GM18498 (cell line): ENCODE data around the gene TNS2.

ENCODE experiments used
- ATAC-seq: cut with Tn5 transposase; IDR thresholded peaks from one replicate; pipeline ENCODE4 v1.9.1; 2021; ENCODE audit warnings: mild to moderate bottlenecking, moderate library complexity; ENCODE audit not compliant: unreplicated experiment

TNS2 gene

DNA sequence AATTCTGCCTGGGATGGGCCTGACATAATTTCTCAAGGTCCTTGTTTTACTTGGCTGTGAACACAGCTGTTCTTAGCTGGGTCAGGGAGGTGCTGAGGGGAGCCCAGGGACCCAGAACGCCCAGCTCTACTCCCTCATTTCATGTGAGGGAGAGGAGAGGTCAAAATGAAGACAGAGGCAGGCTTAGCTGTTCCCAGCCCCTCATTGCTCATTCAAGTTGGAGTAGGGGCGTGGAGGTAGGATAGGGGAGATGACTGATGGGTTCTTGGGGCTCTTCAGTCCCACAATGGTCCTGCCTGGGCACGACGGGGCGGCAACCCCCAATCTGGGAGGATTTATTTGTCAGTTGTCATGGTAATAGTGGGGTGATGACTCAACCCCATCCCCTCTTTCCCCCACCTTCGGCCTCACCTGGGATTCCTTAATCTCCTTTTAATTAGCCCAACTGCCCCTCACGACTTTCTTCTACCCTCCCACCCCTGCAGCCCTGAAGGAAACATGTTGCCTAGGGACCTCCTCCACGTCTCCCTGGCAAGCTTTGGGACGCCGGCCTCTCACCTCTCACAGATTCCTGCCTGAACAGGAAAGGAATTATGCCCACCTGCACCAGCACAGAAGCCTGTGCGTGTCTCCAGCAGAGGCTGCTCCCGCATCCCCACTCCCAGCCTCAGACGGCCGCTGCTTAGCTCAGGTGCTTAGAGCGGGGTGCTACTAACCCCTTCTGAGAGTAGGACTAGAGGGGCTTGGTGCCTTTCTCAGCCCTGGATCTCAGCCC, 19.1 kb downstream of the TNS2 start:
- ATAC-seq, result no peak

DNA sequence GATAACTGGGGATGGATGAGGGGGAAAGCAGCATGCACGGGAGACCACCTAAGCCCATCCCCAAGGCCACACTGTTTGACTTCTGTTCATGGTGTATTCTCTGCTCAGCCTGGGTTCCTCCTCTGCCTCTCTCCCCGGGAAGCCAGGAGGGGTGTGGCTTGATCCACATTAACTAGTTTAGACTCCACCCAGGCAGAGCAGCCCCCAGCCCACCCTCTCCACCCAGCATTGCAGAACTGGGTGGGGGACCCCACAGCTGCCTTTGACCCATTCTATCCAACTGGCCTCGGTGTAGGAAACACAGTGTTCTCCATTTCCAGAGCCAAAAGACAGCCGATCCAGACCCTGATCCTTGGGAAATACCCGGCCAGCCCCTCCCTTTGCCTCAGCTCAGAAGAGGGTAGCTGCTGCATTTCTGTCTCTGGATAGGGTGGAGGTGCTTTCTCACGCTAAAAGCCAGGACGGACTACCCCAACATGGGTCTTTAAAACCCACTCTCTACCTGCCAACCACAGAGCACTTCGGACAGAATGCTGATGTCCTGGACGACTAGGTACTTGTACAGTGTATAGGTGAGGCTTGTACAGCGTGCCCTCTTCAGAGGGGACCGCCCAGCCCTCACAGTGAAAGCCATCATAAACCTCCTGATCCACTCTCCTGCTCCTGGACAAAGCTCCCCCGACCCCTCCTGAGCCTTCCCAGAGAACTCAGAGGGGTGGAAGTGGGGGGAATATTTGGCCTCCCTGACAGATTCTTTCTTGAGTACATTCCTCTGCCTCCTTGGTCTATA, 20.0 kb downstream of the TNS2 start:
- no peak for ATAC-seq

DNA sequence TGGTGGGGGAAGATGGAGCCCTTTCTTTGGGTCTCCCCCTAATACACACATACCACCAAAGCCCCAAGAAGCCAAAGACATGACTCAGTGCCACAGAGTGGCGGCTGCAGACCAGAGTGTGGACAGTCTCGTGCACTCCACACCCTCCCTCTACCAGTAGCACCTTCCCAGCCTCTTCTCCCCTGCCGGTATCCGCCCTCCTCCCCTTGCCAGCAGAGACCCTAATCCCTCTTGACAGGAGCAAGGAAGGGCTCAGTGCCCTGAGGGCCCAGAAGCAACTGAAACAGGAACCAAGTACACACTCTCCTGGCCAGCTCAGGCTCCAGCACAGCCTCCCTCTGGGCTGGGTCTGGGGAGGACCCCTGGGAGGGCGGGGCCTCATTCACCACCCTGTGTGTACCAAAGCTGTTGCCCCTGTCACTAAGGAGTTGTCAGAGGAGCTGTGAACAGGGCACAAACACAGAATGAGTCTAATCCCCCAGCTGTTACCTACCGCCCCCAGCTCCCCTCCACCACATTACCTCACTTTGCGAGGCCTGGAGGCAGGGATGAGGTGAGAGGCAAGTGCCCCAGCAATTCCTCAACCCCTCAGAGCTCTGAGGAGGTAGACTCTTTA, 21.1 kb downstream of the TNS2 start:
- ATAC-seq, result no peak

DNA sequence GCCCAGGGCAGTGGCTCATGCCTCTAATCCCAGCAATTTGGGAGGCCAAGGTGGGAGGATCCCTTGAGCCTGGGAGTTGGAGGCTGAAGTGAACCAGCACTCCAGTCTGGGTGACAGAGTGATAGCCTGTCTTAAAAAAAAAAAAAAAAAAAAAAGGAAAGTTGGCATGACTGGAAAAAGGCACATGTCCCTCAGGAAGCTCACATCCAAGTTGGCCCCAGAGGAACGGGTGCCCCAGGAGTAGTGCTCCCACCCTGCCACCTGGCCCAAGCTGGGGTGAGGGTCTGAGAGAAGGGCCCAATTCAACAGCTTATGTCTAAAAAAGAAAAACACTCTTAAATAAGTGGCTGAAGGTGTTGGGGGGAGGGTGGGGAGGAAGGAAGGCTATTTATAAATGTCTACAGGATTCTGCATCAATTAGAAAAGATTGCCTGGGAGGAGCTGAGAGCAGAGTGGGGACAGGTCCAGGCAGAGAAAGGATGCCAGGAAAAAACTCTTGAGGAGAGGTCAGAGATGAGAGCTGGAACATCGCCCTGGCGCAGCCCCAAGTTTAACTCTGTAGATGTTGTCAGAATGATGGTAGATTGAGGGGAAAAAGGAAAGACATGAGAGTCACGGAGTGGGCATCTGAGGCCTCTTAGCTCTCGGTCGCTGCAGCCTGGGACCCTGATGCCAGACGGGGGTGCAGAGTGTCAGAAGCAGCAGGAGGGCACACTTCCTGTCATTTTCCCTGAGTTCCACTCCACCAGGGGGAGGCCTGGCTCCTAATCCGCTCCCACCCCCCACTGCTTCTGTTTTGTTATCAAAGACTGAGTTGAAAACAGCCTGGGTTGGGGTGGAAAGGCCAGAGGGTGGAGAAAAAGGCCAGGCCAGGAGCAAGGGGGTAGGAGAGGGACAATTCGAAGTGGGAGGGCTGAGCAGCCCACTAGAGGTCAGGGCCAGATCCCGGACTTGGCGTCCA, 22.0 kb downstream of the TNS2 start:
- ATAC-seq, result no peak

DNA sequence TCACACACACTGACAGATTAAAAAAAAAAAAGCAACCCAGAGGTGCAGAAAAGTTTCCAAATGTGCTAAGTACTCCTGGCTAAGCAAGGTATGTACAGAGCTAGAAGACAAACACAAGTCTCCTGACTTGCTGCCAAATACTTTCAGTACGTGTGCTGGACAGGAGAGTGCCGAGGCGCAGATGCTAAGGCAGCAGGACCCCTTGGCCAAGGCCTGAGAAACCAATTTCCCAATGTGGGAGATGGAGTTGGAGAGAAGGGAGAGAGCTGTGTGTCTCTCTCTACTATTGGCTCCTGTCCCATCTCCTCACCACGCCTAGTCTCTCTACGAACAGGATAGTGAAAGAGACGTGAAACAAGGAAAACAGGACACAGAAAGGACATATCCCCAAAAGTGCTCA, 24.0 kb downstream of the TNS2 start:
- no peak for ATAC-seq

DNA sequence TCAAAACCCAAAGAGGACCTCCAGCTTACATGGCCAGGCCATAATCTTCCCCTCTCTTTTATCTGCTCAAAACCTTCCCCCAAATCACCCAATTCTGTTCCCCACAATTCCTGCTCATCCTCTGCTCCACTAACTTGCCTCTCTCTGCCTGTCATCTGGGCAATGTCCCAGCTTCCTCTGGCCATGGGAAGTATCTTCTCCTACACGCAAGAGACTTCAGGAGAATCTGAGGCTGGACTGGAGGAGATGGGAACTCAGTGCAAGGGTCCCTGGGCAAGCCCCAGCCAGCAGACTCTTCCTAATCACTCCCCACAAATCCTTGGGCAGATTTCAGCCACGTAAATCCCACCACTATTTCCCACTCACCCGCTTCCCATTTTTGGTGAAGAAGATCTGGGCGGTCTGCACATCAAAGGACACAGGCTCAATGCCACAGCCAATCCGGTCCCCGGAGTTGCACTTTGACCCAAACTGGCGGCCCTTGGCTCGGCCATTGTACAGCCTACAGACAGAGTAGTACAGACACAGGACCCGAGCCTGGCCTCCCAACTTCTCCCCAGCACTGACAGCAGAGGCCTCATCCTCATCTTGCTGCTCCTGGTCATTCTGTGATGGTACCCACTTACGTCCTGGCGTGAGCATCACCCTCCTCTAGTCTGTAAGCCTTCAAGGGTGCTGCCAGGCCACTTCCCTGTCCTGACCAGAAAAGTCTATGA, 24.6 kb downstream of the TNS2 start:
- no peak for ATAC-seq

DNA sequence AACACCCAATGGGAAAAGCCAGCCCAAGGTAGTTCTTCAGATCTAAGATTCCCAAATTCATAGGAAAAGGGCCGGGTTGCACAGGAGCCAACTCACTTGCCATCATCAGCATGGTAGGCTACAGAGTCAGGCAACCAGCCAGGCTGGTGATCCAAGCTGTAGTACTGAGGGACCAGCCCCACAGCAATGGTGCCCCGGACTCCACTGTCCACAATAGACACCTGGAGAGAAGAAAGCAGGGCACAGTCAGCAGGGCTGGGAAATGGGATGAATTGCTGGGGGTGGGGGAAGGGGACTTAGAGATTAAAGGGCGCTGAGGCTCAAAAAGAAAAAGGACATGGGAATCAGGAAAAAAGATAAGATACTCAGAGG, 25.1 kb downstream of the TNS2 start:
- no peak for ATAC-seq

DNA sequence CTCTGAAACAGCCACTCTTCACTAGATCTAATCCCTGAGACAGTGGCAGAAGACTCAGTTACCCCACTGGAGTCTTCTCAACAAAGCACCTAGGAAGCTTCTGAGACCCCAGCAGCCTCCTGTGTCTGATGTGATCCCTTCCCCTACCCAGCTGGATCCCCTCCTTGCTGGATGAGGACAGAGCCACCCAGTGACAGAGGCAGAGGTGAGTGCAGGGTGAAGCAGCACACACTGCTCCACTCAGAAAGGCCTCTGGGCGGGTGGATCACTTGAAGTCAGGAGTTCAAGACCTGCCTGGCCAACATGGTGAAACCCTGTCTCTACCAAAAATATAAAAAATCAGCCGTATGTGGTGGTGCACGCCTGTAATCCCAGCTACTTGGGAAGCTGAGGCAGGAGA, 26.6 kb downstream of the TNS2 start:
- no peak for ATAC-seq

DNA sequence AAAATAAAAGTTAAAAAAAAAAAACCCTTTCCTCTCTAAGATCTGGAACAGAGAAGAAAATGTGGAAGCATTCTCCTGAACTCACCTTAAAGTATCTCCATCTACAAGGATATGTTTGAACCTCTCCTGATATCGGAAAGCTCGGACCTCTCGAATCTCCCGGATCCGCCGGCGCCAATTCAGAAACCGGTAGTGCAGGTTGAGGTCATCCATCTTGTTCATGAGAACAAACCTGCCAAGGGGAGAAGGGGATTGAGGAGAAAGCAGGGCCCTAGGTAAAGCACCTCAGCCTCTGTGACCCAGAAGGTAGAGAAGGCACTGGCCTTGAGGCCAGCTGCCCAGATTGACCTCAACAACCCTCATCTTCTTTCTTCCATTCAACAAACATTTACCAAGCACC, 27.2 kb downstream of the TNS2 start:
- no peak for ATAC-seq

DNA sequence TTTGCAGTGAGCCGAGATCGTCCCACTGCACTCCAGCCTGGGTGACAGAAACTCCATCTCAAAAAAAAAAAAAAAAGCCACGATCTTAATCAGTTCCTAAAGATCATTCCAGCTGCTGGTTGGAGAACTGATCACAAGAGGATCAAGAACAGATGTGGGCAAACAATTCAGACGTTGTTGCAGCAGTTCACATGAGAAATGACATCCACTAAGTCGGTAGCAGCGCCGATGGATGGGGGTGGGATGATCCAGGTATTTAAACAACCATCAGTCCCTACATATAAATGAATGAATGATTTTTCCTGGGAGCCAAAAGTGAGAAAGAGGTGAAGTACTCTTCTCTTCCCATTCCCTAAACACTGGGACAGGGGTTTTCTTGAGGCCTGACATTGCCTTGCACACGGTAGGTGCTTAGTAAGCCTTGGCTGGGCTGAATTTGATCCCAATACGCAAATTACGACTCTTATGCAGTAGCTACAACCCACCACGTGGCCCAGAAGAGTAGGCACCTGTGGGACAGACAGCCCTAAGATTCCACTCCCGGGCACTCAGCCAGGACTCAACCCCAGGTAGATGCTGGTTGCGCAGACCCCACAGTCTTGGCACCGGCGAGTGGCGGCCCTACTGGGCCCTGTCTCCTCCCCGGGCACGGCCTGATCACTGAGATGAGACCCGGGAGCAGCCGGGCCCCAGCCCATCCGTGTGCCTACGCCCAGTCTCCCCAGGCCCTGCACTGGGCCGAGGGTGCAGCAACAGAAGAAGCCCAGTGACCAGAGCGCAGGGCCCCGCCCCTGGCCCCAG, 28.8 kb downstream of the TNS2 start:
- peak; percentile 21 for ATAC-seq

DNA sequence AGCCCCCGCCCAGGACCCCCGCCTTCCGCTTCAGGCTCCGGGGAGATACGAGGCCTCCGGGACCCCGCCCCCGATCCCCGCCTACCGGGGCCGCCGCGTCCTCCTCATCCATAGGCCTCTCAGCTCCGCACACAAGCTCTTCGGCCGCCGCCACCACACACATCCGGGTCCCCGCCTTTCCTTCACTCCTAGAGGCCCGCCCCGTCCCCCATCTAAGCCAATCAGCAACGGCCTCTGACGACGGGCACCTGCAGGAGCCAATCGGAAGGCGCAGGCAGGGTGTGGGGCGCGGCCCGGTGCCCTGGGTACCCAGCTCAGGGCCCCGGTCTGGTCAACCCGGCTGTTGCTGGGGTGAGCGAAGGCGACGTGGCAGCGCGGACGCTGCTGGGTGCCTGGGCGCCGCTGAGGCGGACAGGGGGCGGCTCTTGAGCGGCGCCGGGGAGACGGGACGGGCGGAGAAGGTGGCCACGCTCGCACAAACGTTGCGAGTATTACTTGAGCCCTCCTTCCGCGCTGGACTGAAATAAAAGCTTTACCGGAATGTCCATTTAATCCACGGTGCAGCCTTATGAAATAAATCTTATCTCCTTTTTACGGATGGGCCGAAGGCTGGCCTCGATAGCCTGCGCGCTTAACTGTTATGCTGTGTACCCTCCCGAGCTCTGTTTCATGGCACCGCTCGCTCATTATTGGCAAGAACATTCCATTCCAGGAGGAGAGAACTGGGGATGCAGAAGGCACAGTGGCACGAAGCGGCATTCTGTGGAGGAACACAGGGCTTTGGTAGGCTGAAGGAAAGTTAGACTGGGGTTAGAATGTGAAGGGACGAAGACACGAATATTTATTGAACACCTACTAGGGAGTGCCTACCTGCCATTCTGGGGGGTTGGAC, 29.6 kb downstream of the TNS2 start, which contains the start of gene SPRYD3:
SPRYD3 (minus strand) TSS at position 165 of the 892 bp plus-strand sequence; CDS start at position 108, 57 bp downstream.
- ATAC-seq, result peak; percentile 99

DNA sequence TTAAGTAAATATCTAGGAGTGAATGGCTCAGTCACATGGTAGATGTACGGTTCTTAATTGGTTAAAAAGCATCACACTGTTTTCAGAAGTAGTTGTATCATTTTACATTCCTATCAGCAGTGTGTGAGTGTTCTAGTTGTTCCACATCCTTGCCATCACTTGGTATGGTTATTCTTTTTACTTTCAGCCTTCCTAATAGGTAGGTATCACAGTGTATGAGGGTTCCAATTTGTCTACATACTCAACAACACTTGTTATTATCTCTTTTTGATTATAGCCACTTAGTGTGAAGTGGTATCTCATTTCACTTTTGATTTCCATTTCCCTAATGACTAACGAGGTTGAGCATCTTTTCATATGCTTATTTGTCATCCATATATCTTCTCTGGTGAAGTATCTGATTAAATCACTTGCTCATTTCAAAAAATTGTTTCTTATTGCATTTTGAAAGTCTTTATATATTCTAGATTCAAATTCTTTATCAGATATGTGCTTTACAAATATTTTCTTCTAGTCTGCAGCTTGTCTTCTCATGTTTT, 32.8 kb downstream of the TNS2 start:
- no peak for ATAC-seq

DNA sequence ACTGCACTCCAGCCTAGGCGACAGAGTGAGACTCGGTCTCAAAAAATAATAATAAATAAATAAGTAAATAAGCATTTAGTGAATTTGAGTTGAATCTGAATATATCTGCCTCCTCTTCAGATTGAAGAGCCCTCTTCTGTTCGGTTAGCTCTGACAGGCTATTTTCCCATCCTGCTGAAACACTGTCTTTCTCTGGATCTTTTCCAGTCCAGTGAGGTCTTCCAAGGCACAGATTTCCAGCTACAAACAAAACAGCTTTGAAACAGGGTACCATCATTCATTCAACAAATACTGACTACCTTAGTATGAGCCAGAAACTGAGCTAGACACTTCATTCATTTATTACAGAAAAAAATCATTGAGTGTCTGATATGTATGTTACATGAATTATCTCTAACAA, 36.5 kb downstream of the TNS2 start:
- ATAC-seq, result no peak

DNA sequence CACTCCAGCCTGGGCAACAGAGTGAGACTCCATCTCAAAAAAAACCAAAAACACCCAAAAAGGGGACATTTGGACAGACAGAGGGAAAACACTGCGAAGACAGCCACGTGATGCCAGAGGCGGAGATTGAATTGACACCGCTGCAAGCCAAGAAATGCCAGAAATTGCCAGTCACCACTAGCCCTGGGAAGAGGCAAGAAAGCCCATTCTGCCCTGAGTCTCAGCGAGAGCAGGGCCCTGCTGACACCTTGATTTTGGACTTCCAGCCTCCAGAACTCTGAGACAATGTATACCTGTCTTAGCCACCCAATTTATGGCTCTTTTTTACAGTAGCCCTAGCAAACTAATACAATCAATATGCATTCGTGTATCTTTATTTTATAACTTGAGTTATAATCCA, 40.2 kb downstream of the TNS2 start:
- no peak for ATAC-seq

DNA sequence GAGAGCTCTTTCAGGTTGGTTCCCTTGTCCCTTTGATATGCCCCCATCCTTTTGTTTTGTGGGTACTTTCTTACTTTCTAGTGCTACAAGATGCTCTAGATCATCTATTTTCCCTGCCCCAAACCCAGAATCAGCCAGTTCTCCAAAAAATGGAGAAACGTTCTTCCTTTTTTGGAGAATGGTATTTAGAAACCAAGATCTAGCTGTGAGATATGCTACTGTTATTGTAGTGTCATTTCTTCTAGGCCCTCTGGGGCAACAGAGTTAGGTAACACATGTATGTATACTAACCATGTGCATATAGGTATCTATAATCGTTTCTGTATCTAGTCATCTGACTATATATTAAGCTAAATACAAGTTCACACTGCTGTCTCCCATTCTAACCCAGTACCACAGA, 40.7 kb downstream of the TNS2 start:
- ATAC-seq, result no peak

DNA sequence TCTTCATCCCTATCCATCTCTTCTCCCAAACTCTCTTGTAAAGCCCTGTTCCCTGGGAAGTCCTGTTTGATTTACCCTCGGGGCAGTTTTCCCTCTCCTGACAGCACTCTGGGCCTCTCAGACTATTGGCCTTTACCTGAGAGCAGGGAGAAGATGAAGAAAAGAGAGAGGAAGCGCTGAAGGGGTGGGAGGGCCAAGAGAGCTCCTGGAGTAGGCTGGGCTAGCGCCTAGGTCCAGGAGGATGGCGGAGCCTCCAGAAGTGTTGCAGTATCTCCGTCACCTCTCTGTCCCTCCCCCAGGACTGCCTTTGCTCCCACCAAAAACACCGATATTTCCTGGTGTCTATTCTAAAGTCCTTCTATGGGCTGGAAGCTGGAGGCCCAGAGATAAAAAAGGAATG, 41.9 kb downstream of the TNS2 start:
- ATAC-seq, result no peak

DNA sequence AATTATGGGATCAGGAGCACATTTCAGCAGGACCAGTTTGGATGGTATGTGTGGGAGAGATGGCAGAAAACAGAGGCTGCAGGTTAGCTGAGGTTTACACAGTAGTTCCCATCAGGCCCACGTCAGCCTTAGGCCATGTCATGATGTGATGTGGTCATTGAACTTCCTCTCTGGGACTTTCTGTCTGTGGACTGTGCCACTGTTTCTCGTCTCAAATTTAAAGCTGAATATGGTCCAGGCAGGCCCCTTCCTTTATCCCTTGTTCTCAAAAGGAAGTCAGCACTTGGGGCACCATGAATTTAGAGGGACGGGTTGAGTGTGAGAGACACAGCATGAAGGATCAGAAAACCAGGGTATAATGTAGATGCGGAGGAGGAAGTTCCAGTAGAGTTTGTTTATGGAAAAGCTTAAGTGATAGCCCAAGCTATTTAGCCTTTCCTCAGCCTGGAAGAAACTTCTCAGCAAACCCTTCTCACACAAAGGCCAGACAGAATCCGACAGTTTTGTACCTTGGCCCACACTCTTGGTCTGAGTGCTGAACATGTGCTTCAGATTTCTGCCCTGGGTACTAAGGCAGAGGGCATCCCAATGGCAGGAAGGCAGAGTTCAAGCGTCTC, 44.0 kb downstream of the TNS2 start:
- ATAC-seq, result no peak

DNA sequence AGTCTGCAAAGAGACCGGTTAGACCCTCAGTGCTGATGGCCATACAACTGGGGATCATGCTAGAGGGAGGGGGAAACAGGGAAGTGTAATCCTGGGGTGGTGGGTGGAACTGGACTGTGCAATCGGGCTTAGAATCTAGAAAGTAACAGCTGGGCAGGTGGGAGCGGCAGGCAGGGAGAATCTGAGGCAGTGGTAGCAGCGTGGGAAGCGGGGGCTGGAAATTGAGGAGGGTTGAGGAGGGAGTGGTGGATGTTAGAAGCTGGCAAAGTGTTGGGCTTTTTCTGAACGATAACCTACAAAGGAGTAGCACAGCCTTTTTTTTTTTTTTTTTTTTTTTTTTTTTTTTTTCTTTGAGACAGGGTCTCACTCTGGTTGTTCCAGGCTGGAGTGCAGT, 44.5 kb downstream of the TNS2 start:
- ATAC-seq, result no peak
